GM12801 (cell line): Measurements from ENCODE around the gene ITGA1.

ENCODE experiments used
- TF ChIP-seq, protein P1 (sequence below): IDR thresholded peaks from one replicate; pipeline ENCODE4 v1.5.1; 2011; ENCODE audit warnings: control low read depth; ENCODE audit not compliant: insufficient read length; ENCODE audit errors: extremely low read depth

Gene ITGA1

DNA sequence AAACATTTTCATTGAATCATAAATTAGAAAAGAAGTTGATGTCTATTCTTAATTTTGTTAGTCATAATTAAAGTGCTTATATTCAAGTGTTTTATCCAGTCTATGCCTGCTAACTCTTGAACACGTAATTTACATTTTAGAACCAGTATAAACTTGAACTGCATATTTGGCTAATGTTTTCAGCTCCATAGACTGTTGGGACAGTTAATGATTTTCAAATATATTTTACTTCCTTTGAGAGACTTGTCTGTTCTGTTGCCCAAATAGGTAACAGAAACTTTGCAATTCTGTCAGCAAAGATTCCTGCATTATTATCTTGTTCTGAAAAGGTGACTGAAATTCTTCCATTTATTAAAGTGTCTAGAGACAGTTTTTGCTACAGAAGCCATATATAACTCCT lies 209.3 kb downstream of the ITGA1 start:
- TF ChIP-seq, protein P1, sequence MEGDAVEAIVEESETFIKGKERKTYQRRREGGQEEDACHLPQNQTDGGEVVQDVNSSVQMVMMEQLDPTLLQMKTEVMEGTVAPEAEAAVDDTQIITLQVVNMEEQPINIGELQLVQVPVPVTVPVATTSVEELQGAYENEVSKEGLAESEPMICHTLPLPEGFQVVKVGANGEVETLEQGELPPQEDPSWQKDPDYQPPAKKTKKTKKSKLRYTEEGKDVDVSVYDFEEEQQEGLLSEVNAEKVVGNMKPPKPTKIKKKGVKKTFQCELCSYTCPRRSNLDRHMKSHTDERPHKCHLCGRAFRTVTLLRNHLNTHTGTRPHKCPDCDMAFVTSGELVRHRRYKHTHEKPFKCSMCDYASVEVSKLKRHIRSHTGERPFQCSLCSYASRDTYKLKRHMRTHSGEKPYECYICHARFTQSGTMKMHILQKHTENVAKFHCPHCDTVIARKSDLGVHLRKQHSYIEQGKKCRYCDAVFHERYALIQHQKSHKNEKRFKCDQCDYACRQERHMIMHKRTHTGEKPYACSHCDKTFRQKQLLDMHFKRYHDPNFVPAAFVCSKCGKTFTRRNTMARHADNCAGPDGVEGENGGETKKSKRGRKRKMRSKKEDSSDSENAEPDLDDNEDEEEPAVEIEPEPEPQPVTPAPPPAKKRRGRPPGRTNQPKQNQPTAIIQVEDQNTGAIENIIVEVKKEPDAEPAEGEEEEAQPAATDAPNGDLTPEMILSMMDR, result no peak

DNA sequence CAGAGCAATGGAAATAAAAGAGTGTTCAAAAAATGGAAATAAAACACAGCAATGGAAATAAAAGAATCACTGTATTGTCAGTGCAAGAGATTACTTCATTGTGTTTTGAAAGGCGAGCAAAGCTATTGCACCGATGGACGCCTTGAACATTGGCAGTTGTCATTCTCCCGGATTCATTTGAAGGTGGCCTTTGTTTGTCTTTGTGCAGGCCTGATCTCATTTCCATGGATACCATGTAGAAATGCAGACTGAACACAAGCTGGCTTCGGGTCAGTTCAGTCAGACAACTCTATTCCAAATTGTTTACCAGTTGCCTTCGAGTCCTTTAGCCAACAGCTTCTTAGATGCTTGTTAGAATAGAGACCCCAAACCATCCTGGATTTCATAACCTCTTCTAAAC lies 209.7 kb downstream of the ITGA1 start:
- TF ChIP-seq, protein P1, result no peak

DNA sequence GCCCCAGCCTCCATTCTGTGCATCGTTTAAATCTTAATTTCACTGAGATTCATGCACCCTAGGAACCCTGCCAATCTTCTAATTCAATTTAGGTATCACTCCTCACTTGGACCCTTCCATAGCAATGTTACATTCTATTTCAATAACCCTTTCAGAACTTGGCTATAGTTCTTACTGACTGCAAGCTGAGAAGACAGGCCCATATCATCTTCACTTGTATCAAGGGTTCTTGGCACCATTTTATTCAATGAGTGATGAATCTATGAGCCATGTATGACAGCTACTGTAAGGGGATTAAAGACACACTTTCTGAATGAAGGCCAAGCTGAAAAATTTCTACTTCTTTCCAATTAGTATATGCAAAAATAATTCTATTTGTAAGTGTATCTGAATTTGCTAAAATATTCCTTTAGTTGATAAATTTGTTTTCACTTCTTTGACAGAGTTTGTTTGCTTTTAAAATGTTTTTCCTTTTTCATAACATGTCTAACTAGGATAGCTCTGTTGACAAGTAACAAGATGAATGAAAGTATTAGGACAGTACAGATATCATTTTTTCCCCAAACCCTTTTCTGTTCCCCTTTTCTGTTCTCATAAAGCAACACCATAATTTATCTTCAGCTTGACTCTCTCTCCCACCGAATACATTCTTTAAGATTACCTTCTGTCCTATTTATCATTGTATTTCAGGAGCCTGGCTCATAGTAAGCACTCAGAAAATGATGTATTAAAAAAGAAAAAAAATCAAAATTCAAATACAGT lies 211.0 kb downstream of the ITGA1 start:
- TF ChIP-seq, protein P1, result no peak

DNA sequence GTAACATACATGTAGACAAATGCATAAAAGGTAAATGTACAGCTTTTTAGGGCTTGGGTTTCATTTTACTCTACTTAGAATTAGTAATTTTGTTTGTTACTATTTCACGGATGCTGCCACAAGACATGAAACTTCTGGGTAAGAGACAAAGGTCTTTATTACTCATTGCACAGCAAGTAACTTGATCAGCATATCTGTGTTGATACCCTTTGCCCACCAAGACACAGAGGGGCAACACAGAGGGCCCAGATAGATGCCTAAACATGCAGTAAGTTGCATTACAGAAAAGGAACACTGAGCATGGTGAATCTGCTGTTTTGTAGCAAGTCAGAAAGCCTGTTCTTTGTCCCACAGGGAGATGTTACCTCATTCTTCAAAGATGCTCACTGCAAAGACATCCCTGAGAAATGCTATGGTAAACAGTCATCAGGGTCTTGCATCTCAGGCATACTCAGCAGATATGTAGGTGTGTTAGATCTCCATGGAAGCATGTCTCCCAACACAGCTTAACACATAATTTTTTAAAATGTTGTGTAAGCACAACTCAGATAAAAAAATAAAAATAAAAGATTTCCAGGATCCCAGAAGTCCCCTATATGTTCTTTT lies 211.7 kb downstream of the ITGA1 start:
- TF ChIP-seq, protein P1, result no peak

DNA sequence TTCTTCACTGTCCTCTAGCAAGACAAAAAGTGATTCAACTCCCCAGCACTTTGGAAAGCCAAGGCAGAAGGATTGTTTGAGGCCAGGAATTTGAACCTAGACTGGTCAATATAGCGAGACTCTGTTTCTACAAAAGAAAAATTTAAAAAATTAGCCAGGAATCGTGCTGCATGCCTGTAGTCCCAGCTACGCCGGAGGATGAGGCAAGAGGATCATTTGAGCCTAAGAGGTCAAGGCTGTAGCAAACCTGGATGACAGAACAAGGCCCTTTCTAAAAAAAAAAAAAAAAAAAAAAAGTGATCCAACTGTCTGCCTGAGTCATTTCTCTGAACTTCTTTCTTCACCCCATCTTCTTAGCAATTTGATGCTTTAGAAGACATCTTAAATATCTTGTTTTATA lies 213.8 kb downstream of the ITGA1 start:
- TF ChIP-seq, protein P1, result no peak

DNA sequence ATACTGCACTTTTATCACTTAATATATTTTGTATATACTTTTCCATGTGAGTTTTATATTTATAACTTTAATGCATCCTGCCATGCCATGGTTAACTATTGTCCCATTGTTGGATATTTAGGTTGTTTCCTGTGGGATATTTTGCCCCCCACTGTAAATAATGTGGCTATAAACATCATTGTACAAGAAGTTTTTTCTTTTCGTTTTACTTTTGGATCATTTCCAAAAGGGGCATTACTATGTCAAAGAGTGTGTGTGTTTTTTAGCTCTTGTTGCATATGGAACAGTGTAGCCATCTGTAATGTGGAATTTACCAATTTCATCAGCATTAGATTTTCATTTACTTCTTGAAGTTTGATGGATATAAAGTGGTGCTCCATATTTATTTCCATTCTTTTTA lies 214.8 kb downstream of the ITGA1 start:
- TF ChIP-seq, protein P1, result no peak

DNA sequence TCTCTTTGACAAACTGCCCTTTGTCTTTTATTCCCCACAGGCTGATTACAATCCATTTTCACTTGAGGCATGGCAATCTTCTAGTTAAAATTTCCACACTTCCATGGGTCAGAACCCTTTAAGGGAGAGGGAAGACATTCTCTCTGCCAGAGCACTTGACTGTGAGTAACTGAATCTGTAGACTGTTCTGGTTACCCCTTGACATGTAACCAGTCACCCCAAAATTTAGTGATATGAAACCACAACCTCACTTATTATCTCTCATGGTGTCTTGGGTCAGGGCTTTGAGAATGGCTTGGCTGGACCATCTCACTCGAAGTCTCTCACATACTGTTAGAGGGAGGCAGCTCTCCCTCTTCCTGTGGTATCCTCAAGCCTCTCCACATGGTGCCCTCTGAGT lies 215.4 kb downstream of the ITGA1 start:
- TF ChIP-seq, protein P1, result no peak
